ENCODE measurements around the gene SMYD2.

The SMYD2 gene

DNA sequence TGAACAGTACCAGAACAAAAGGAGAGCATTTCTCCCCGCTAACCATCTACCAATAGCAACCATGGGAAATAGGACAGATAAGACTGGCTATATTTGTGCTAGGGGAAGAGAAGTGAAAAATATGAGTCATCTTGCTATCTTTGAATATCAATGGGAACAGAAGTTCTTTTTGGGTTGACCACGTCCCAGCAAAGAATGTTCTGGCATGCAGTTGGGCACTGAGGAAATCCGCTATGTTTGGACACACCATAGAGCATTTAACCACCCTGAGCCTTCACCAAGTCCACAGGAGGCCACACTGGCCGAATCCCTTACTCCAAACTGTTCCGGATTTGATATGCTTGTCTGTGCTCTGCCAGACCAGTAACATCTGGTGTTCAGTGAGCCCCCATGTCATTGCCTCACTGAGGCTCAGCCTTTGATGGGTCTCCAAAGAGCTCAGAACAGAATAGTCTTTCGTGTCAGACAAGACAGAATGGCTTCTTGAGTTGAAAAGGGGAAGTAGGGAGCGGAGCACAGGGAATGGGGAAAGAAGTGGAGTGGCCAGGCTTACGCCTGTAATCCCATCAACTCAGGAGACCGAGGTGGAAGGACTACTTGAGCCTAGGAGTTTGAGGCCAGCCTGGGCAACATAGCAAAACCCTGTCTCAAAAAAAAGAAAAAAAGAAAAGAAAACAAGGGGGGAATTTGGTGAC, 81.4 kb downstream of the SMYD2 start:
- ATAC-seq: no peak

DNA sequence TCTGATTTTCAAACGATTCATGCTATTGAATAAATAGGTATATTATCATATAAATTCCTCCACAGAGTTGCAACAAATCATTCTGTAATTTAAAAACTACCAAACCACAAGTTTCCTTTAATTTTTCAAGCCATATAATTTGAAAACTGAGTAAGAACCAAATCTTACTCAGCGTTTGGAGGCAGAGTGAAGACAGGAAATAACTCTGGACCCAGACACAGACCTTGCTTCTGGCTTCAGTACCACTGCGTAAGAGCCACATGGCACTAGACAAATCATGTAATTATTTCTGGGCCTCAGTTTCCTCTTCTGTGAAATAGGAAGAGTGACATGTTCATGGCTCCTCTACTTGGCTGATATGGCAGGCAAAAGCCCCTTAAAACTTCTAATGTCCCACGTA, 82.4 kb downstream of the SMYD2 start:
- no peak for ATAC-seq

DNA sequence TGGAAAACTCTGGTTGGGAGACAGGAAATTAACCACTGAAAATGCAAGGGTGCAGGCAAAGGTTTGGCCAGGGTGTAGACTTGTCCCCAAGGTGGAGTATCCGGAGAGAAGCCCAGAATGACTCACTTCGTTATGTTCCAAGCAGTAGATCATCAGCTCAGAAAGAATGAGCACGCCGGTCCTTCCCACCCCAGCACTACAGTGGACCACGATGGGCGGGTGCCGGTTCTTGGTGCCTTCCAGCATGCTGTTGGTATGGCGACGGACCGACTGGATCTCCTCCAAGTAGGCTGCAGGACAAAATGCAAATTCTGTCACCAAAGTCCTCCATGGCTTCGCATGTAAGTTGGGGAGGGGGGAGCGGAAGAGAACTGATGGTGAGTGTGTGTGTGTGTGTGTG, 83.4 kb downstream of the SMYD2 start:
- no peak for ATAC-seq

DNA sequence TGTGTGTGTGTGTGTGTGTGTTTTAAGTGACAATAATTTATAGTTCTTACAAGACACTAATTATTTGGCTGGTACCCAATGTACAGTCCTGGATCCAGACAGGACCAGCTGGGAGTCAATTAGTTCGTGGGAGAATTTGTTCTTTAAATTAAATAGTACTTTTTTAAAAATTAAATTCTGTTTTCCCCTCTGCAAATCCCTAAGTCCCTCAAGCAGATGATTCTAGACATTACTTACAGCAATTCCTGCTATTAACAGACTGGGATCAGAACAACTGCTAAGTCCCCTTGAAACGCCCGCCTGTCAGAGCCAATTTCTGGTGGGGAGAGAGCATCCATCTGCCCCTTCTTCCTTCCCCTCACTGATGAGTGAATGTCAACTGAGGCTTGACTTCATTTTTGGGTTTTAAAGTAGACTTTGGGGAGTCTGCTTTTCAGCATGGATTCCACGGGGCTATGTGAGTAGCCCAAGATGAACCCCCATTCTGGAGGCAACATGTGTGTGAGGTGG, 83.9 kb downstream of the SMYD2 start:
- no peak for ATAC-seq

DNA sequence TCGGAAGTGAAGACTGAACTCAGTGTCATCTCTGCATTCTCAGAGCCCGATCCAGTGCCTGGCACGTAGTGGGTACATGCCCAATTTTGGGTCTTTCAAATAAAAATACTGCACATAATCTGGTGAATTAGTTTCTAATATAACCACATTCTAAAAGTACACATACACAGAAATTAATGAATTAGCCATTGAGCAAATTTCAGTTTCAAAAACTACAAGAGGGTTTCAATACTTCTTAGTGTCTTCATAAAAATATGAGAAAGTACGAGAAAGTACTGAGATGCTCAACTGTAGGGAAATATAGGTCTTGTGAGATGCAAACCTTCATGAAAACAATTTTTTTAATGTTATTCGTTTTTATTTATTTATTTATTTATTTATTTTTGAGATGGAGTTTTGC, 86.9 kb downstream of the SMYD2 start:
- ATAC-seq: no peak

DNA sequence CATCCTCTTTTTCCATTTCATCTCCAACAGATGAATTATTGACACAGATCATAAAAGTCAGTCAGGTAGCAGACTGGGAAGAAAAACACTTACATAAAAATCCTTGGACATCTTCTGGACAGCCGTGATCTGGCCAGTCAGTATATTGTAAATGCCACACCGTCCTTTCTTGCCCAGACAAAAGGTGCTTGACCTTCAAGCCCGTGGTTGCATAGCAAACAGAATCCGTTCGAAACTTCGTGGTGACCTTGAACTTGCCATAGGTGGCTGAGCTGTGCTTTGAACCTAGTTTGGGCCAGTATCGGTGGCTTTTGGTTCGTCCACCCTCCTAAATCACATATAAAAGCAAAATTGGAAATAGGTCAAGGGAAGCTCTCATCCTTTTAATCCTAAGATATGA, 88.4 kb downstream of the SMYD2 start:
- ATAC-seq: no peak

DNA sequence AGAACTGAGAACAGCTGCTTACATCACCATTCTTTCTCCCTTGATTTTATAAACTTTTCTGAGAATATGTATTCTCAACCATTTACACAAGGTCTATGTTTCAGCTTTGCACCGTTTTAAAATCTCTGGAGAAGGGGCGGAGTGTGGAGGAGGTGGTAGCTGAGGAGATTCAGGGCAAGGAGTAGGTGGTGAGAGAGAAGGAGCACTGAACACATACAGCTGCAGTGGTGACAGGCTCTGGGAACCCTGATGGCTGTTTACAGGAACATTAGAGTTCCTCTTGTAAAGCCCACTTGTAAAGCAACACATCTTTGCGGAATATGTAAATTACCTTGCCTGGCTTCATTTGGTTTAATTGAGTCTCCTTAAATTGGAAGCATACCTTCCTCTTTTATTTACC, 89.7 kb downstream of the SMYD2 start:
- no peak for ATAC-seq

DNA sequence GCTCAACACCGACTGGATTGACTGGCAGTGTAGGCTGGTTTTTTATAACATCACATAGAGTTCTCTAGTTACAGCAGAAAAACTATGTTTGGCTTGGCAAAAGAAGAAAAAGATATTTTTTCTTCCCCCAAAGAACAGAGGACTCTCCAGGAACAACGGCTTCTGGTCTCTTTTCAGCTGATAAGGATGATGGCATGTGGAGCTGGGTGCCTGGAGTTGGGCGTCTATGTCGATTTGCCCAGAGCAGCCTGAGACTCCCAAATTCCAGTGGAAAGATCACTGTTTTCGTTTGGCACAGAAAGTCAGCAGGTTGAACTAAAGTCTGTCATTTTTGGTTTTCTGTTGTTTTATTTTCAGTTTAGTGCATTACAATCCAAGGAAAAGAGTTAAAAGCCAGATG, 91.1 kb downstream of the SMYD2 start:
- ATAC-seq: no peak

DNA sequence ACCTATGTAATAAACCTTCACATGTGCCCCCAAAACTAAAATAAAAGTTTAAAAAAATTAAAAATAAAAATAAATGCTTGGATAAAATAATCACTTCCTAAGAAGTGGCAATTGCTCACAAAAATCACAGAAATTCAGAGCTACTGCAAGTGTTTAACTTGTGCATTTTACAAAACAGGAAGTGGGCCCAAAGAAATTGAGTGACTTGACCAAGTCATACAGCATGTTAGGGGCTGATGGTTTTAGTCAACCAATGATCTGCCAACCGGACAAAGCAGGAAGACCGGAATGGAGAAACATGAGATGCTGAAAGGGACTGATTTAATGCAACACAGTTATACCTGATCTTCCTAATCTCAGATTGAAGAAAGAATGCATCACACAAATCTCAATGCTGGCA, 96.5 kb downstream of the SMYD2 start:
- ATAC-seq: no peak

DNA sequence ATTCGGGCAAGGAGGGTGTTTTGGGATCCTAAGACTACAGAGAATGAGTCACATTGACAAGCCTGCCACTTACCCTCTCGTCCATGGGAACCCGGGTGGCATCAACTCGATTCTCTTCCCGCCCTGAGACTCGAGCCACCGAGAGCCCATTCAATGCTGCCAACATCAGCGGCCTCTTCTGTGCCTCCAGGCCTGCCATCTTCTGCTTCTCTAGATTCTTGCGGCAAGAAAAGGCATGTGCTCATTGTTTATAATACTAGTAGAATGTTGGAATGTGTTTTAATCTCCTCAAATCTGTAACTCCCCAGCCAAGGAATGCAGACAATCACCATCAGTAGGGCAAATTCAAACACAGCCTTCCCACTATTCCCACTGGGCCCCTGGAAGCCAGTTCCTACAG, 96.9 kb downstream of the SMYD2 start:
- no peak for ATAC-seq

DNA sequence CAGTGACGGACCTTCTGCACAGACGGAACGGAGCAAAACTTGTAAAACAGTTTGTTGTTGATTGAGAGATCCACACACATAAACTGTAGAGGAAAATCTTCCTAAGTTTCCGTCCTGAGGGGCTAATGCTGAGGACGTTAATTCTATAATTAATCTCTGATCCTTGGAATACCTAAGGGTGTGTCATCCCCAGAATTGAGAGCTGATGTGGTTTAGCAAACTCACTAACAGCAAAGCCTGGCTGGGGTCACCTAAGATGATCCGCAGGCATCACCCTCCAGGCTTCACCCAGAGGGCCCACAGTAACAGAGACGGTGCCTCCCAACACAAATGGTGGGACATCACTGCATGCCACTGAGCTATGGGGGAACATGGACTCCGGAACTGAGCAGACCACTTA, 97.5 kb downstream of the SMYD2 start:
- no peak for ATAC-seq

DNA sequence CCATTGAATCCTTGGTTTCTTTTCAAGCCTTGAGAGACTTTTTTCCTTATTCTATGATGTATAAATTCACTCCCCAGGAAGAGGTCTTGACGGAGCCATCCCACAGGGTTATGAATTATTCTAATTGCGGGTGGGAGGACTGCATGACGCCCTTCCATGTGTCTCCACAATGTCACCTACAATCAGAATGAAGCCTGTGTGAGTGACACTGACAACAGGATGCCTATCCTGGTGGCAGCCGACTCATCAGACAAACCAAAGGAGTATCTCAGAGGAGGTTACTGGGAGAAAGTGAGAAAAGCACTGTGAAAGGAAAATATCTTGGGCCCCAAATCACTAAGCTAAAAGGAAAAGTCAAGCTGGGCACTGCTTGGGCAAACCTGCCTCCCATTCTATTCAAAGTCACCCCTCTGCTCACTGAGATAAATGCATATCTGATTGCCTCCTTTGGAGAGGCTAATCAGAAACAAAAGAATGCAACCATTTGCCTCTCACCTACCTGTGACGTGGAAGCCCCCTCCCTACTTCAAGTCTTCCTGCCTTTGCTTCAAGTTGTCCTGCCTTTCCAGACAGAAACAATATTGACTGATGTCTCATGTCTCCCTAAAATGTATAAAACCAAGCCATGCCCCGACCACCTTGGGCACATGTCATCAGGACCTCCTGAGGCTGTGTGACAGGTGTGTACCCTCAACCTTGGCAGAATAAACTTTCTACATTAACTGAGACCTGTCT, 98.4 kb downstream of the SMYD2 start:
- no peak for ATAC-seq

DNA sequence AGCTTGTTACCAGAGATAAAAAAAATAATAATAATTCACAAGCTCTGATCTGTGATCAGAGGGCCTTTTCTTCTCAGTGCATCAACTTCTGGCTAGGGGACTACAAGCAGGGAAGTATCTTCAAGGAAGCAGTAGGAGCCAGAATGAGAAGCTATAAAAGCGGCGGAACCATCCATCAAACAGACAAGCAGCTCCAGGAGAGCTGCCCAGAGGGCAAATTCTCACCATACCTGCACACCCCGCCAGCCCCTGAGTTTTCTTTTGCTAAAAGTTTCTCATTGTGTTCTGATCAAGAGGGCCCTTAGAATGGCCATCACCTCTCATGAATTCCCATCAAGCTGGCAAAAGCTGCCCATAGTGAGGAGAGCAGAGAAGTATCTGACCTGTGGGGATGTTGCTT, 99.4 kb downstream of the SMYD2 start:
- no peak for ATAC-seq

DNA sequence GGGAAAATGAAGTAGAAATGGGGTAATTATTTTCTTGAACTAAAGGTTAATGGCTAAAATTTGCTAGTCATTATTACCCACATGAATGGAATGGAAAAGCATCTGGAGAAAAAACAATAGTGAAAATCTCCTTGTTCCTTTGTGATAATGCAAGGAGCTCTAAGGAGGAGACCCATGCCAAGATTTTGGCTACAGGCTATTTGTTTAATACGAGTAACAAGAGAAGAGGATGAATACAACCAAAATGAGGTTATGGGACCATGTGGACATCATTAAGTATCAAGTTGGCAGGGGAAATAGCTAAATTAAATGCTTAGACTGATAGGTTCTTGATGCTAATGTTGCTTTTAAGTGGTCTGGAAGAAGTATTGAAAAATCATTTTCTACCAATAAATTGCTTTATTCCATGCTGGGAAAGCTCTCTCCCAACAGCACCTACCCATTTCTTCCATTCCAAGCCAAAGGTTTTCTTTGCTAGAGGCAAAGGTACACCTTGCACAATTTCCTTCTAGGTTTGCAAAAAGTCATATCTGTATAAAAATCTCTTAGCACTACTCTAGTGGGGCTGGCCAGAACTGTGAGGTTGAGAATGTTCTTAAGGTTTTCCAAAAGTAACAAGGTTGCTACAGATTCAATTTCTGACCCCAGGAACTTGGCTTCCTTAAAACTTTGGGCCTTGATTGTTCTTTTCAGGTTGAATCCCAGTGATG, 100.2 kb downstream of the SMYD2 start:
- ATAC-seq: no peak

DNA sequence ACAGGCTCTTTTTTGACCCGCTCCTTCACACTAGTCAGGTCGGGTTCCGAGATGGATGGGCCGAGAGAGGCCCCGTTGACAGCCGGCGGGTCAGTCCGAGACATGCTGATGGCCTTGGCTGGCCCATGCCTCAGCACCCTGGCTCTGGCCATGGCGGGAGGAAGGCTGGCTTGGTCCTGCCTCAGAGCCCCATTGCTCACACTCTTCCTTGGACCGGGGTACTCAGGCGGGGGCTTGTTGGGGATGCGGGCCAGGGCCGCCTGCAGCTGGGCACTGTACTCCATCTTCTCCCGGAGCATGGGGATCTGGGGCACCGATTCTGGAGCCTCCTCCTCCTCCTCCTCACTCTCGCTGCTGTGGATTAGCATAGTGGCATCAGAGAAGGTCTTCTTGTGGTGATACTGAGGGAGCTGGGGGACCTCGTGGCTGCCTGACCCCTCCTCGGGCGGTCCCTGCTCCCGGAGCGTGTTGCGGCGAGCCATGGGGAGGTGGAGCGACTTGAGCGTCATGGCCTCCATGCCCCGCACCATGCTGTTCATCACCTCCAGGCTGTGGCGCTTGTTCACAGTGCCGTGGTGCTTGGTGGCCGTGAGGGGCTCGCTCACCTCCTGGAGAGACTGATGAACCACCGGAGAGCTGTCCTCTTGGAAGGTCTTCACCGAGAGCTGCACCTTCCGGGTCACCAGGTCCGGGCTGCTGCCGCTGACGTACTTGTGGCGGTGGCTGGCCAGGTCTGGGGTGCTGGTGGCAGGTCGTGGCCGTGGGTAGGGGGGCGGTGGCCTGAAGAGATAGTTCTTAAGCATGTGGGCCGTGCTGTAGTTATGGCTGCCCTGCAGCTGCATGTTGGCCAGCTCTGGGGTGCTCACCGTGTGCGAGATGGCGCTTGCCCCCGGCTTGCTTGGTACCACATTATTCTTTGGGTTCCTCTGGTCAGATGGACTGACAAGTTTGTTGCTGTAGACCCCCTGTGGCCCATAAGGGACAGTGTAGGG, 102.7 kb downstream of the SMYD2 start:
- no peak for ATAC-seq

DNA sequence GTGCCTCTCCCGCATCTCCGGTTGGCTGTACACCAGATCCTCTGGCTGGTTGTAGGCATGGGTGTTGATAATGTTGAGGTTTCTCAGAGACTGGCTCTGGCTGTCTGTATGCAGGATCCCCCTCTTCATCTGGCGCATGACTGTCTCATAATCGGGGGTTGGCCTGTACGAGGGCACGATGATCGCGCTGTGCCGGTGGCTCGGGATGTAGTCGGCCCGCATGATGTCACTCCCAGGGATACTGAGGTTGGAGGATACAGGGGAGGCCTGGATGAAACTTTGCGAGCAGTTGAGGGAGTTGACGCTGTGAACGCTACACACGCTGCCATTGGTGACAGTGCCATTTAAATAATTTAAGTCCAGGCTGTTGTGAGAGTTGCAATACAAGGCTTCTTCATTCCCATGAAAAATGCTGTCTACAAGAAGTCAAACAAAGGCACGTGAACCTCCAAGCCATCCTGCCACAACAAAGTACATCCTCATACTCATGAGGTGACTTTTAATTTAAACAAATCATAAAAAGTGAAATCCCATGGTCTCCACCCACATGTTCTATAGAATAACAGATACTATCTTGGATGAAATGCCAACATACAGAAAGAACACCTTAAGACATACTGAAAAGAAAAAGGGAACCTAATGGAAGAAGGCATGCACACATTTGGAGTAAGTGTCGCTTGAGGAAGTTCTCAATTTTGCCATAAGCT, 103.6 kb downstream of the SMYD2 start:
- ATAC-seq: no peak

DNA sequence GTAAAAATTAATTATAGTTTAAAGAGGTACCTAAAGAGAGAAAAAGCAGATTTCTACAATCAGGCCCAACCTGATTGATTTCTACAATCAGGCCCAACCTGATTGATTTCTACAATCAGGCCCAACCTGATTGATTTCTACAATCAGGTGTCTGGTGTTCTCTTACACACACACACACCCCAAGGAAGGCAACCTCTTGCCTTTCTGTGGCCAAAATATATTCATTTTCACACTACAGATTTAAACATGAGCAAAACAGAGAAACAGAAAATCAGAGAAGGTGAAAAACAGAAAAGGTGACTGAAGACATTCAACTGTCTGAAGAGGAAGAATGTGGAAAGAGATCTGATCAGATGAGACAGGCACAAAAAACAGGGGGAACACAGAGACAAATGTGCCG, 104.5 kb downstream of the SMYD2 start:
- ATAC-seq: no peak

DNA sequence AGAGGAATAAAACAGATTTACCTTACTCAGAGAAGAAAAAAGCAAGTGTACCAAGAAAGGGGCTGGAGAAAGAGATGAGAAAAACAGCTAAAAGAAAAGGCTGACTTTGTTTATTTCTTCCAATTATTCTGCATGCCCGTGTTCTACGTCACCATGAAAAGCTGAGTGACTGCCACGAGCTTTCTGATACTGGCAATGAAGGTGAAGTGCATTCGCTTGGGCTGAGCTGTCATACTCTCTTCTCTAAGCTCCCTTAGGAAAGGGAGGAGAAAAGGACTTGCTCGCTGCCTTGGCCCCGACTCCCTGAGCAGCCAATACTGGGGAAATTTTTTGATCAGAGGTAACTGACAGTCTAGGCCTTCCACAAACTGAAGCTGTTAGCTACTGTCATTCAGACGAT, 105.4 kb downstream of the SMYD2 start:
- no peak for ATAC-seq

All from activated CD4-positive, CD25-positive, alpha-beta regulatory T cell treated with anti-CD3 and anti-CD28 coated beads, Interleukin-2, amount 50 U/mL, for 24 hours (primary cell).